HepG2 (cell line): ENCODE results near the gene KRTCAP3. TPM values are rescaled to one million over a fixed set of nuclear protein-coding genes. Genes with fewer than 3 reads are reported as not detected.

Source experiments
- CEBPG ChIP-seq: IDR thresholded peaks from 2 replicates; pipeline ENCODE4 v1.6.1; 2016
- DNMT1 ChIP-seq: sonication (generic); formaldehyde crosslinking; IDR thresholded peaks from 2 replicates; pipeline ENCODE4 v1.5.1; 2020; ENCODE audit warnings: mild to moderate bottlenecking, missing genetic modification reagents
- GFI1 ChIP-seq: sonication (generic); formaldehyde crosslinking; IDR thresholded peaks from 2 replicates; pipeline ENCODE4 v1.5.0; 2020; ENCODE audit warnings: missing genetic modification reagents, mild to moderate bottlenecking, borderline replicate concordance
- ISL2 ChIP-seq: sonication (generic); formaldehyde crosslinking; IDR thresholded peaks from 2 replicates; pipeline ENCODE4 v1.5.0; 2020; ENCODE audit warnings: missing genetic modification reagents
- NKX3-1 ChIP-seq: sonication (generic); formaldehyde crosslinking; IDR thresholded peaks from 2 replicates; pipeline ENCODE4 v1.5.0; 2020; ENCODE audit warnings: missing genetic modification reagents
- SIX1 ChIP-seq: sonication (generic); formaldehyde crosslinking; IDR thresholded peaks from 2 replicates; pipeline ENCODE4 v1.4.0; 2020; ENCODE audit warnings: missing genetic modification reagents, borderline replicate concordance
- ZBTB7B ChIP-seq: sonication (generic); formaldehyde crosslinking; IDR thresholded peaks from 2 replicates; pipeline ENCODE4 v1.4.0; 2020; ENCODE audit warnings: missing genetic modification reagents
- ZFP1 ChIP-seq: IDR thresholded peaks from 2 replicates; pipeline ENCODE4 v1.6.1; 2016
- ZFP36L1 ChIP-seq: sonication (generic); formaldehyde crosslinking; IDR thresholded peaks from 2 replicates; pipeline ENCODE4 v1.8.0; 2022; ENCODE audit warnings: mild to moderate bottlenecking, missing genetic modification reagents, moderate library complexity
- ZFP90 ChIP-seq: sonication (generic); formaldehyde crosslinking; IDR thresholded peaks from 2 replicates; pipeline ENCODE4 v1.8.0; 2022; ENCODE audit warnings: missing genetic modification reagents, mild to moderate bottlenecking, inconsistent platforms, borderline replicate concordance
- ZNF367 ChIP-seq: sonication (generic); formaldehyde crosslinking; IDR thresholded peaks from 2 replicates; pipeline ENCODE4 v1.4.0; 2020; ENCODE audit warnings: missing genetic modification reagents, borderline replicate concordance
- polyA plus RNA-seq, 8 experiments: library from polyadenylated mRNA; depleted of rRNA in 3 of 8; stranded (reverse) in 7 of 8; unstranded in 1 of 8; fragments of >200 nt; fragmentation: Illumina TruSeq in 4 of 8; extraction: Trizol in 4 of 8; gene quantifications; 2 replicates each; pipeline versions ENCODE4 v1.2.1 to v1.2.3, GENCODE V29; 2011 to 2016; ENCODE audit warnings: low read depth in 4 of 8, missing spikeins in 1 of 8, mixed read lengths in 1 of 8; ENCODE audit not compliant: insufficient read depth in 1 of 8
- total RNA-seq, 5 experiments: library from RNA; depleted of rRNA; stranded (reverse); fragments of >200 nt; fragmentation: Illumina TruSeq; extraction: Trizol; gene quantifications; 2 replicates each; pipeline ENCODE4 v1.2.3, GENCODE V29; 2016; ENCODE audit warnings: low read depth in 1 of 5
- TF ChIP-seq, protein P1 (sequence below): sonication (generic); formaldehyde crosslinking; IDR thresholded peaks from 2 replicates; pipeline ENCODE4 v1.8.0; 2022; ENCODE audit warnings: mild to moderate bottlenecking, missing genetic modification reagents, moderate library complexity
- TF ChIP-seq, protein P2 (sequence below): sonication (generic); formaldehyde crosslinking; IDR thresholded peaks from 2 replicates; pipeline ENCODE4 v1.5.0; 2020; ENCODE audit warnings: missing genetic modification reagents
- TF ChIP-seq, protein P3 (sequence below): sonication (generic); formaldehyde crosslinking; IDR thresholded peaks from 2 replicates; pipeline ENCODE4 v1.4.0; 2020; ENCODE audit warnings: missing genetic modification reagents, borderline replicate concordance
- TF ChIP-seq, protein P4 (sequence below): IDR thresholded peaks from 2 replicates; pipeline ENCODE4 v1.6.1; 2016
- TF ChIP-seq, protein P5 (sequence below): sonication (generic); formaldehyde crosslinking; IDR thresholded peaks from 2 replicates; pipeline ENCODE4 v1.9.0; 2022; ENCODE audit warnings: missing genetic modification reagents, mild to moderate bottlenecking, borderline replicate concordance
- TF ChIP-seq, protein P6 (sequence below): sonication (generic); formaldehyde crosslinking; IDR thresholded peaks from 2 replicates; pipeline ENCODE4 v1.8.0; 2022; ENCODE audit warnings: mild to moderate bottlenecking, missing genetic modification reagents
- TF ChIP-seq, protein P7 (sequence below): sonication (generic); formaldehyde crosslinking; IDR thresholded peaks from 2 replicates; pipeline ENCODE4 v1.4.0; 2020; ENCODE audit warnings: mild to moderate bottlenecking, missing genetic modification reagents

Gene KRTCAP3
- total and polyA plus RNA-seq, 2 of the 13 experiments (the other 11 are each of a cell fraction or from before 2014, with no cell fraction given), result 2.1 to 4.5 TPM

DNA sequence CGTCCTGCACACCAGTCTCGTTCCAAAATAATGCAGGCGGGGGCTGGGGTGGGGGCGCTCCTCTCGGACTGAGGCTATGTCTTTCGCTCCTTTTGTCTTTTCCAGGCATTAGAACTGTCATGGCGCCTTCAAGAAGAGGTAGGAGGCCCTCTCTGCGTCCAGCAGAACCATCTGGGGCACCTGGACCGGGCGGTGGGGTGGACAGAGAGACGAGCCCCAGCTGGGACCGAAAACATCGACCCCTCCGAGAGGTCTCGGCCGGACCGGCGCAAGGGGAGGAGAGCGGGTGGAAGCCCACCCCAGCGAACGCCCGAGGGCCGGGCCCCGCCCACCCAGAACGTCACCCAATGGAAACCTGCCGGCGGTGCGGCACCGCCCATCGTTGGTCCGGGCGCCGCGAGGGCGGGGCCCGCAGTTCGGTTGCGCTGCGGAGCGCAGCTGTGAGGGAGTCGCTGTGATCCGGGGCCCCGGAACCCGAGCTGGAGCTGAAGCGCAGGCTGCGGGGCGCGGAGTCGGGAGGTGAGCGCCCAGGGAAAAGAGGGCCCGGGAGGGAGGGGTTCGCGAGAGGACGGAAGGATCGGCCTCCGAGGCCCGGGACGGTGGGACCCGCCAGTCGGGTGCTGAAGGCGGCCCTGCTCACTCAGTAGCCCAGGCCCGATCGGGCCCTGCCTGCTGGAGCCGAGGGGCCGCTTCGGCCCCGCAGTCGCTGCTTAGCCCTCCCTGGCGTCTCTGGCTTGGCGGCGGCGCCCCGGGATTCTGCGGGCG is 13.8 kb upstream of the KRTCAP3 start, which contains the start of gene NRBP1 (continued):
- TF ChIP-seq, protein P1, sequence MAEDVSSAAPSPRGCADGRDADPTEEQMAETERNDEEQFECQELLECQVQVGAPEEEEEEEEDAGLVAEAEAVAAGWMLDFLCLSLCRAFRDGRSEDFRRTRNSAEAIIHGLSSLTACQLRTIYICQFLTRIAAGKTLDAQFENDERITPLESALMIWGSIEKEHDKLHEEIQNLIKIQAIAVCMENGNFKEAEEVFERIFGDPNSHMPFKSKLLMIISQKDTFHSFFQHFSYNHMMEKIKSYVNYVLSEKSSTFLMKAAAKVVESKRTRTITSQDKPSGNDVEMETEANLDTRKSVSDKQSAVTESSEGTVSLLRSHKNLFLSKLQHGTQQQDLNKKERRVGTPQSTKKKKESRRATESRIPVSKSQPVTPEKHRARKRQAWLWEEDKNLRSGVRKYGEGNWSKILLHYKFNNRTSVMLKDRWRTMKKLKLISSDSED (CRISPR knock-in tag), result 0 out of 2 replicates have a peak, but pooled peaks have one; percentile 68
- TF ChIP-seq DNMT1 (CRISPR knock-in tag) (peak; percentile 21; the same call in 1 of the 2 replicates), ZFP1 (CRISPR knock-in tag) (0 out of 2 replicates have a peak, but pooled peaks have one; percentile 67), ISL2 (CRISPR knock-in tag) (peak; percentile 81), SIX1 (CRISPR knock-in tag) (no peak), CEBPG (CRISPR knock-in tag) (no peak; the same call in 1 of the 2 replicates), ZNF367 (CRISPR knock-in tag) (no peak; the same call in 1 of the 2 replicates), GFI1 (CRISPR knock-in tag) (peak; percentile 67; the same call in 1 of the 2 replicates), ZFP90 (CRISPR knock-in tag) (peak; percentile 22; the same call in 1 of the 2 replicates), ZBTB7B (peak; percentile 93), NKX3-1 (peak; percentile 61; the same call in 1 of the 2 replicates), ZFP36L1 (CRISPR knock-in tag) (peak; percentile 88)
- TF ChIP-seq, protein P2, sequence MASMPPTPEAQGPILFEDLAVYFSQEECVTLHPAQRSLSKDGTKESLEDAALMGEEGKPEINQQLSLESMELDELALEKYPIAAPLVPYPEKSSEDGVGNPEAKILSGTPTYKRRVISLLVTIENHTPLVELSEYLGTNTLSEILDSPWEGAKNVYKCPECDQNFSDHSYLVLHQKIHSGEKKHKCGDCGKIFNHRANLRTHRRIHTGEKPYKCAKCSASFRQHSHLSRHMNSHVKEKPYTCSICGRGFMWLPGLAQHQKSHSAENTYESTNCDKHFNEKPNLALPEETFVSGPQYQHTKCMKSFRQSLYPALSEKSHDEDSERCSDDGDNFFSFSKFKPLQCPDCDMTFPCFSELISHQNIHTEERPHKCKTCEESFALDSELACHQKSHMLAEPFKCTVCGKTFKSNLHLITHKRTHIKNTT (CRISPR knock-in tag), result no peak
- TF ChIP-seq, protein P3, sequence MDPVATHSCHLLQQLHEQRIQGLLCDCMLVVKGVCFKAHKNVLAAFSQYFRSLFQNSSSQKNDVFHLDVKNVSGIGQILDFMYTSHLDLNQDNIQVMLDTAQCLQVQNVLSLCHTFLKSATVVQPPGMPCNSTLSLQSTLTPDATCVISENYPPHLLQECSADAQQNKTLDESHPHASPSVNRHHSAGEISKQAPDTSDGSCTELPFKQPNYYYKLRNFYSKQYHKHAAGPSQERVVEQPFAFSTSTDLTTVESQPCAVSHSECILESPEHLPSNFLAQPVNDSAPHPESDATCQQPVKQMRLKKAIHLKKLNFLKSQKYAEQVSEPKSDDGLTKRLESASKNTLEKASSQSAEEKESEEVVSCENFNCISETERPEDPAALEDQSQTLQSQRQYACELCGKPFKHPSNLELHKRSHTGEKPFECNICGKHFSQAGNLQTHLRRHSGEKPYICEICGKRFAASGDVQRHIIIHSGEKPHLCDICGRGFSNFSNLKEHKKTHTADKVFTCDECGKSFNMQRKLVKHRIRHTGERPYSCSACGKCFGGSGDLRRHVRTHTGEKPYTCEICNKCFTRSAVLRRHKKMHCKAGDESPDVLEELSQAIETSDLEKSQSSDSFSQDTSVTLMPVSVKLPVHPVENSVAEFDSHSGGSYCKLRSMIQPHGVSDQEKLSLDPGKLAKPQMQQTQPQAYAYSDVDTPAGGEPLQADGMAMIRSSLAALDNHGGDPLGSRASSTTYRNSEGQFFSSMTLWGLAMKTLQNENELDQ (CRISPR knock-in tag), result peak; percentile 83; the same call in 1 of the 2 replicates
- TF ChIP-seq, protein P4, sequence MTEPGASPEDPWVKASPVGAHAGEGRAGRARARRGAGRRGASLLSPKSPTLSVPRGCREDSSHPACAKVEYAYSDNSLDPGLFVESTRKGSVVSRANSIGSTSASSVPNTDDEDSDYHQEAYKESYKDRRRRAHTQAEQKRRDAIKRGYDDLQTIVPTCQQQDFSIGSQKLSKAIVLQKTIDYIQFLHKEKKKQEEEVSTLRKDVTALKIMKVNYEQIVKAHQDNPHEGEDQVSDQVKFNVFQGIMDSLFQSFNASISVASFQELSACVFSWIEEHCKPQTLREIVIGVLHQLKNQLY, result no peak
- TF ChIP-seq, protein P5, sequence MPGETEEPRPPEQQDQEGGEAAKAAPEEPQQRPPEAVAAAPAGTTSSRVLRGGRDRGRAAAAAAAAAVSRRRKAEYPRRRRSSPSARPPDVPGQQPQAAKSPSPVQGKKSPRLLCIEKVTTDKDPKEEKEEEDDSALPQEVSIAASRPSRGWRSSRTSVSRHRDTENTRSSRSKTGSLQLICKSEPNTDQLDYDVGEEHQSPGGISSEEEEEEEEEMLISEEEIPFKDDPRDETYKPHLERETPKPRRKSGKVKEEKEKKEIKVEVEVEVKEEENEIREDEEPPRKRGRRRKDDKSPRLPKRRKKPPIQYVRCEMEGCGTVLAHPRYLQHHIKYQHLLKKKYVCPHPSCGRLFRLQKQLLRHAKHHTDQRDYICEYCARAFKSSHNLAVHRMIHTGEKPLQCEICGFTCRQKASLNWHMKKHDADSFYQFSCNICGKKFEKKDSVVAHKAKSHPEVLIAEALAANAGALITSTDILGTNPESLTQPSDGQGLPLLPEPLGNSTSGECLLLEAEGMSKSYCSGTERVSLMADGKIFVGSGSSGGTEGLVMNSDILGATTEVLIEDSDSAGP (CRISPR knock-in tag), result peak; percentile 85
- TF ChIP-seq, protein P6, sequence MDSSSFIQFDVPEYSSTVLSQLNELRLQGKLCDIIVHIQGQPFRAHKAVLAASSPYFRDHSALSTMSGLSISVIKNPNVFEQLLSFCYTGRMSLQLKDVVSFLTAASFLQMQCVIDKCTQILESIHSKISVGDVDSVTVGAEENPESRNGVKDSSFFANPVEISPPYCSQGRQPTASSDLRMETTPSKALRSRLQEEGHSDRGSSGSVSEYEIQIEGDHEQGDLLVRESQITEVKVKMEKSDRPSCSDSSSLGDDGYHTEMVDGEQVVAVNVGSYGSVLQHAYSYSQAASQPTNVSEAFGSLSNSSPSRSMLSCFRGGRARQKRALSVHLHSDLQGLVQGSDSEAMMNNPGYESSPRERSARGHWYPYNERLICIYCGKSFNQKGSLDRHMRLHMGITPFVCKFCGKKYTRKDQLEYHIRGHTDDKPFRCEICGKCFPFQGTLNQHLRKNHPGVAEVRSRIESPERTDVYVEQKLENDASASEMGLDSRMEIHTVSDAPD (CRISPR knock-in tag), result 0 out of 2 replicates have a peak, but pooled peaks have one; percentile 13
- TF ChIP-seq, protein P7, sequence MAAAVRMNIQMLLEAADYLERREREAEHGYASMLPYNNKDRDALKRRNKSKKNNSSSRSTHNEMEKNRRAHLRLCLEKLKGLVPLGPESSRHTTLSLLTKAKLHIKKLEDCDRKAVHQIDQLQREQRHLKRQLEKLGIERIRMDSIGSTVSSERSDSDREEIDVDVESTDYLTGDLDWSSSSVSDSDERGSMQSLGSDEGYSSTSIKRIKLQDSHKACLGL (CRISPR knock-in tag), result peak; percentile 82
